Right lung (tissue), 5 donors: ENCODE data around the gene GALNT17. TPM values are rescaled to one million over a fixed set of nuclear protein-coding genes. Genes with fewer than 3 reads are reported as not detected.

Source experiments
- DNase-seq, 2 donors: peaks; one replicate each; pipeline ENCODE4 v3.0.0-alpha.2; 2013
- polyA plus RNA-seq, 5 donors: library from polyadenylated mRNA; unstranded; fragments of 120-200 nt; gene quantifications; one replicate each; pipeline versions ENCODE4 v1.2.1 to v1.2.3, GENCODE V29; 2013; ENCODE audit warnings: inconsistent platforms in 1 of 5, low replicate concordance in 1 of 5; ENCODE audit not compliant: insufficient read length in 5 of 5, insufficient read depth in 1 of 5

Gene GALNT17
- polyA plus RNA-seq, 5 donors: 5.9 to 22.2 (median 10.7) TPM

DNA sequence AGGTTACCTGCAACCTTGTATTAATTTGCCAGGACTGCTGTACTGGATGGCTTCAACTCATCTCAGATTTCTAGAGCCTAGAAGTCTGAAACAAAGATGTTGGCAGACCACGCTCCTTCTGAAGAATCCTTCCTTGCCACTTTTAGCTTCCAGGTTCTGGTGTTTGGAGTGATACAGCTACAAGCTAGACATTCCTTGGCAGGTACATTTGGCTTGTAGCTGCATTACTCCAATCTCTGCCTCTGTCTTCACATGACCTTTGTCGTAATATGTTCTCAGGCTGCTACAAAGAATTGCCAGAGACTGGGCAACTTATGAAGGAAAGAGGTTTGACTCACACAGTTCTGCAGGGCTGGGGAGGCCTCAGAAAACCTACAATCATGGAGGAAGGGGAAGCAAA, 146.3 kb downstream of the GALNT17 start:
- no peak for DNase-seq

DNA sequence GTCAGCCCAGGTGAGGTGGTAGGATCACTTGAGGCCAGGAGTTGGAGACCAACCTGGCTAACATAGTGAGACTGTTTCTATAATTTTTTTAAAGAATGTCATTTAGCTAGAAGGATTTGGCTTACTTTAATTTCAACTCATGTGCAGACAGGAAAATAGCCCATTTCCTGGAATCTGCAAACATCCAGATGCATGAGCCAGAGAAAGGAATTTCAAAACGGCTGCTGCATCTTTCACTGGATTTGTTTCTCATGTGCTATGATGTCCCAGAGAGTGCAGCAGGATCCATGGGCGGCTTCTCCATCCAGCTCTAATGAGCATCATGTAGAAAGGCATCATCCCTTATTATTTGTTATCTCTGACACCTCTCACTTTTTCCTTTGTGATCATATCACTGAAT, 149.3 kb downstream of the GALNT17 start:
- no peak for DNase-seq

DNA sequence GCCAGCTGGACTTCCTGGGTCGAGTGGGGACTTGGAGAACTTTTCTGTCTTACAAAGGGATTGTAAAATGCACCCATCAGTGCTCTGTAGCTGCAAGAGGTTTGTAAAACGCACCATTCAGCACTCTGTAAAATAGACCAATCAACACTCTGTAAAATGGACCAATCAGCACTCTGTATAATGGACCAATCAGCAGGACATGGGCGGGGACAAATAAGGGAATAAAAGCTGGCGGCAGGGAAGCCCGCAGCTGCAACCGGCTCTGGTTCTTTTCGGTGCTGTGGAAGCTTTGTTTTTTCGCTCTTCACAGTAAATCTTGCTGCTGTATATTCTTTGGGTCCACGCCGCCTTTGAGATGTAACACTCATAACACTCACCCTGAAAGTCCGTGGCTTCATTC, 151.9 kb downstream of the GALNT17 start:
- no peak for DNase-seq

DNA sequence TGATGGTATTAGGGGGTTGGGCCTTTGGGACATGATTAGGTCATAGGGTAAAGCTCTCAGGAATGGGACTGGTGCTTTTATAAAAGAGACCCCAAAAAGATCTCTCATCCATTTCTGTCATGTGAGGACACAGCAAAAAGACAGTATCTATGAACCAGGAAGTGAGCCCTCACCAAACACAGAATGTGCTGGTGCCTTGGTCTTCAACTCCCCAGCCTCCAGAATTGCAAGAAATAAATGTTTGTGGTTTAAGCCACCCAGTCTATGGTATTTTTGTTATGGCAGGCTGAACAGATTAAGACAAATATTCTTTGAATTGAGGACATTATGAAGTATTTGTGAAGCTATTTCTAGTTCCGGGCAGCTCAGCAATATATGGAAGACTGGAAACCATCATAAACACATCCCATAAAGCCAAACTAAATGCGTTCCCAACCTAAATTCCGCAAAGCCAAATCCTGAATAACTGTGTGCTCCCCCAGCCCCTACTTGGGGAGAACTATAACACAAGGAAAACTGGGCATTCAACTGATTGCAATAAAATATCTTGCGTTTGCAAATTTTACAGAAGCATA, 153.7 kb downstream of the GALNT17 start:
- no peak for DNase-seq

DNA sequence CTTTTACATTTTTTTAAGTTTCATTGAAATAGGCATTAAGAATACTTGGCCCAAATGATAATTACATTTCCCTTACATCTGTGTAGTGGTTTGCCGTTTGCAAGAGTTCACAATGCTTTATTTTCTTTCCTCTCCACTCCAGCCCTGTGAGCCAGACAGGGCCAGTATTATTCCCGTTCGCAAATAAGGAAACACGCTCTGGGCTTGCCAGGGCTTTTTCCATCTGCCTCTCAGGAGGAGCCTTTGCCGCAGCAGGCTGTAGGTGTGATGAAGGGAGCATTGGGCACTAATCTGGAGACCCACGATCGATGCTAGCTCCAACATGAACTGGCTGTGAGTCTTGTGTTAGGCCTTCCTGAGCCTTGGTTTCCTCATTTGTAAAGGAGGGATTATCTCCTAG, 154.4 kb downstream of the GALNT17 start:
- no peak for DNase-seq

DNA sequence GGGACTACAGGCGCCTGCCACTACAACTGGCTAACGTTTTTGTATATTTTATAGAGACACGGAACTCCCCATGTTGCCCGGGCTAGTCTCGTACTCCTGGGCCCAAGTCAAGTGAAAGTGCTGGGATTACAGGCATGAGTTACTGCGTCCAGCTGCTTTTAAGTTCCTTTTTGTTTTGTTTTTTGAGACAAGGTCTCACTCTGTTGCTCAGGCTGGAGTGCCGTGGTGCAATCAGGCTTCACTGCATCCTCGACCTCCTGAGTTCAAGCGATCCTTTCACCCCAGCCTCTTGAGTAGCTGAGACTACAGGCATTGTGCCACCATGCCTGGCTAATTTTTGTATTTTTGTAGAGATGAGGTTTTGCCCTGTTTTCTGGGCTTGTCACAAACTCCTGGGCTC, 155.0 kb downstream of the GALNT17 start:
- no peak for DNase-seq

DNA sequence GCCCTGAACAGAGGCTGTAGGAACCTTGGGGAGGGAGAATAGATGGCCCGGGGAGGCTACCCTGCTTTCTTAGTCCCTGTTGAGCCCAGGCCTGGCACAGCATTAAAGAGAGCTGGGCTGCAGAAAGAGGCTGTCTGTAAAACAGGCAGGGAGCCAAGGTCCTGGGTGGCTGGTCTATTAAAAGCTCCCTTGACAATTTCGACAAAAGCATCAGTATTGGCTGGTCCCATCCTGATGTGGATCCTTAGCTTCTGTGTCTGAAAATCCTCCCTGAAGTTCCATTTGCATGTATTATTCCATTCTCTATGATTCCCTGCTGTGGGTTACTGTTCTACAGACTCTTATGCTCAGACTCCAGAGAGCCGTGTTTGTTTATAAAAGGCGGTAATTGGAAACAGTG, 158.5 kb downstream of the GALNT17 start:
- no peak for DNase-seq

DNA sequence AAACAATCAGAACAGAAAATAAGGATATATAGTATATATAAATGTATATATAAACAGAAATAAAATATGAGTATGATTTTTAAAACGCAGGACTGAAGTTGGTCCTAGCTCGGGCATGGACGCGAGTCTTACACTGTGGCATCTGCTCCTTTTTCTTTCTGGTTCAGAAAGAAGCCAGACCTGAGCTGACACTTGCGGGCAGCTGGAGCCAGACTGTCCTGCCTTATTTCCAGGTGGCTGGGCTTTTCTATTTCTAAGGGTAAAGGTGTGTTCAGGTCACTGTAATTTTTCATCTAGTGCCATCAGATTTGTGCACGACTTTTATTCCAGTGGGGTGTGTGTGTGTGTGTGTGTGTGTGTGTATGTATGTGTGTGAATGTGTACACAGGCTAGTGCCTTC, 166.4 kb downstream of the GALNT17 start:
- no peak for DNase-seq

DNA sequence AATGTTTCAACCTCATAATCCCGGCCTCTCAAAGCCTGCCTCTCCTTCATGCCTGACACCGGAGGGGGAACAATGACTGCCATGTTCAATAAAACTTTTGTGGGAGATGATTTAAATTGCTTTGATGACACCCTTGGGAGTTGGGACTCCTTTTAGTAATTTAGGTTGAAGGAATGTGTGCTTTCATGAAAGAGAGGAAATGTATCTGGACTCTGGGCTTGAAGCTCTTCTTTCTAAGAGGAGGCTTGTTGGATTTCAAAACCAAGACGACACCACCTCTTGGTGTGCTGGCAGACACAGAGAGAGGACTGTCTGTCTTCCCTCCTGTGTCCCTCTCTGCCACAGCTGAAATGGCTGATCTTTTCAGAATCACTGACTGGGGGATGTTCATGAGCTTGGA, 168.1 kb downstream of the GALNT17 start:
- no peak for DNase-seq

DNA sequence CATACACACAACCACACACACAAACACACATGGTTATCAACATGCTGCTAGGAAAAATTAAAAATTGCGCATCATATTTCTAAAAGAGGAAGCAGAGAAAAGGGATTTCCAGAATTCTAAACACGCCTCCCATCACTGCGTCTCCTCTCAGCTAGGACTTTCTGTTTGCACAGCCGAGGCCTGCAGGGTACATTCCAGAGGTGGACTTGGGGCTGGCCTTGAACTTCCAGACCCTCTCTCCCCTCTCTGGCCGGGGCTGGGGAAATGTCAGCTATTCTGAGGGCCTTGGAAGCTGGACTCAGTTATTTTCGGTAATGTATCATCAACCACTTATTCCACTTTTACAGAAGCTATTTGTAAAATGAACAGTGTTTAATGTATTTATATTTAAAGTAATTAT, 168.7 kb downstream of the GALNT17 start:
- no peak for DNase-seq

DNA sequence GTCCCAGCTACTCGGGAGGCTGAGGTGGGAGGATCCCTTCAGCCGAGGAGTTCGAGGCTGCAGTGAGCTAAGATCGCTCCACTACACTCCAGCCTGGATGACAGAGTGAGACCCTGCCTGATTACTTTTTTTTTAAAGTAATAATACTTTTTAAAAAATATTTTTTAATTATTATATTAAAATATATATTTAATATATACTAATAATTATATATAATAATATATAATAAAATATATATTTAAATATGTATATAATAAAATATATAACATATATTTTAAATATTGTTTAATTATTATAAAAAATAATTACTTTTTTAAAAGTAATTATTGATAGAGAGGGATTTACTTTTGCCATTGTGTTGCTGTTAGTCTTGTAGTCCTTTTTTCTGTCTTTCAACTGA, 169.2 kb downstream of the GALNT17 start:
- no peak for DNase-seq

DNA sequence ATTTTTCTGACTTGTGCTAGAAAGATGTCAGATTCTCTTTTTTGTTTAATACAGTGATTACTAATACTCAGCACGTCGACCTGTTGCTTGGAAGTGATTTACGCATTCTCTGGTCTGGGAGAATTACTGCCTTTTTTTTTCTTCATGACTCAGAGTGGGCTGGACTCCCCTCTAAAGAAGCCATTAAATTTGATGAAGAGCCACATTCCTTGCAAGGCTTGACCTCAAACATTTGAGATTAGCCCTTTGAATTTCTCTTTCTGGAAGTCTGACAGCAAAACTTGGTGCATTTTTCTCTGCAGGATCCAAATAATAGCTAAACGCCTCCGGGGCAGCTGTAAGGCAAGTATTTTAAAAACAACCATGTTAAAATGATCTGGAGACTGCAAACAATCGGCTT, 171.6 kb downstream of the GALNT17 start:
- no peak for DNase-seq

DNA sequence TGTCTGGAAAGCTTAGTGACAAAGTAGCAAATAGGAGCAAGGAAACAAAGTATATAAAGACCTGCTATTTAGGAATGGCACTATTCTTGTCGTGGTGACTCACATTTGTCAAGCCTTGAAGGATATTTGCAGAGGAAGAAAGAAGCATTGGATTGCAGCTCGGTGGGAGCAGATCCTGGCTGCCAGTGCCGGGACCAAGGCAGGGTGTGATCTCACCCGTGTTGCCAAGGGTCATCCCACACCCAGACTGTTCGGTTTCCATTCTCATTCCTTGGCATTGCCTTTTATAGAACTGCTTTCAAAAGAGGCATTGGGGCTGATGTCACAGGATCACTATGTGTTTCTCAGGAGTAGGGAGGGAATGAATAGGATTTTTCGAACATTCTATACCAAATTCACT, 176.2 kb downstream of the GALNT17 start:
- no peak for DNase-seq

DNA sequence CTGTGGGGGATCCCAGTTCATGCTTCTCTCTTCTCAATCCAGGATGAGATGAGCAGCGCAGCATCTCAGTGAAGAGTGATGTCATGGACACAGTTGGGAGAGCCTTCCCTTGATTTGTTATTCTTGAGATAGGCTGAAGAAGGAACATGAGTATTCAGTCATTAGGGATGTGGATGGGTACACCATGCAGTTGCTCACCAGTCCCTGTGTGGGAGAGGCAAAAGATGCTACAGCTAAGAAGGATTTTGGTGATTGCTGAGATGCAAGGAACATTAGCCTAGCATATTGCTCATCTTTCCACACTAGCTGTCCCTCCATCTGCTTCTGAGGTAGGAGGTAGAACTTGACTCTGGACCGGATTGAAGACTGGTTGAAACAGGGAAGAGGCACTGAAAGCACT, 179.6 kb downstream of the GALNT17 start:
- DNase-seq: no peak

DNA sequence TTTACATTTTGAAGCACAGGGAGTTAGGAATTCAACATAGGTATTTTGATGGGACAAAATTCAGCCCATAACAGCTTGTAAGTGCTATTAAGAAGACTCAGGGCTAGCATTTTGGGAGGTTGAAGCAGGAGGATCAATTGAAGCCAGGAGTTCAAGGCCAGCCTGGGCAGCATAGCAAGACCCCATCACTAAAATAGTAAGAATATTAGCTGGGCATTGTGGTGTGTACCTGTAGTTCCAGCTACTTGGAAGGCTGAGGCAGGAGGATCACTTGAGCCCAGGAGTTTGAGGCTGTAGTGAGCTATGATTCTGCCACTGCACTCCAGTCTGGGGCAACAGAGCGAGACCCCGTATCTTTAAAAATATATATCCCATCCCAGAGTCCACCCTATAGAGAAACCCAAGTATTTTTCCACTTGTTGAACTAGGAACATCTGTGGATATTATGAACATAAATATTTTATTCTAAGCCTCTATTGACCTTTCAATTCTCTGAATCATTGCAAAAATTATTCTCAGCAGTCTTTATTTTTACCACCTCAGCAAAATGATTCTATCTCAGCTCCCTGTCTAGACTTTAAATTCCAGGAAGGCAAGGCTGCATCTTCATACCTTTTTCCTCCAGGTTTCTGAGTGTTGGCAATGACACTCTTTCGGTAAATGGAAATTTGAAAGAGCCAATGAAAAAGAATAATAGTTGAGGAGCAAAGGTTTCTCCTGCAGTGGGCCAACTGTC, 181.0 kb downstream of the GALNT17 start:
- no peak for DNase-seq

DNA sequence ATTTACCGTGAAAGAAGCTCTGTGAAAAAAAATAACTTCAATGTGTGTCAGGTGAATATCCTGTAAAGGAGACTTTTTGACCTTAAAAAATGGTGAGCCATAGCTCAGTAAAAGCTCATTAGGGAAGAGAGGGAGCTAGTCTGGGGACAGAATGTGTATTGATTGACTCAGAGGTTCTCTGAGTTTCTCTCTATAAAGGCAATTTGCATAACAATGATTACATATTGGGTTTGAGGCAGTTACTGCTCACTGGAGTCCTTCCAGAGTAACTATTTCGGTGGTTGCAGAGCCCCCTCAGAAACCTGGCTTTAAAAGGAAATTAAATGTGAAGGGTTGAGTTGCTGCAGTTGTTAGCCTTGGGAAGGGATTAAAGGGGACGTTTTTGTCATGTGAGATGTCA, 181.6 kb downstream of the GALNT17 start:
- DNase-seq: no peak

DNA sequence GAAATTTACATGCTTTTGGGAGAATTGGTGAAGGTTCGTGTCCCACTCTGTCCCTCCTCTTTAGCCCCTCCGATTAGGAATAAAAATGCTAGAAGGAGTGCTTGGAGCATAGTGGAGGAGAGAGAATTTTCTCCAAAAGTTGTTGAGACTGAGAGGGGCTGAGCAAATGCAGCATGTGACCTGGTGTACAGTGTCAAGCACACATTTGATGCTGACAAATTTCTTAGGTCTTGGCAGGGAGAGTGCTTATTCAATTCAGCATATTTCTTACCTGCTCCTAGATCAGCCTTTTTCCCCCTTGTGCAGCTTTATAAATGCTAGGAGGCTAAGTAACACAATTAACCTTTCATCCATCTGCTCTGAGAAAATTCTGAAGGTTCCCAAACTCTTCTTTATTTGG, 189.0 kb downstream of the GALNT17 start:
- no peak for DNase-seq

DNA sequence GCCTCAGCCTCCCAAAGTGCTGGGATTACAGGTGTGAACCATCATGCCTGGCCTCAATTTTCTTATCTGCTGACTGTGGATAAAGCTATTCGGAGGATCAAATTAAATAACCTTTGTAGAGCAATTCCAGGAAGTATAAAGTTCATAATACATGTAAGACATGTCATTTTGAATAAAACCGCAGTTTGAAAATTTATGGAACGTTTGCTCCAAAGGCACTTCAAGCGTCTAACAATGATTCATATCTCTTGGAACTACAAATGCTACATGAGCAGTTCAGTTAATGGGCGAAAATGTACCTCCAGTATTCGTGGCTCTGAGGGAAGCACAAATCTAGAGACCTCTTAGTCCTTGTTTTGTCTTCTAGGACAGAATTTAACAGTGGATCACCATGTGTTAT, 190.3 kb downstream of the GALNT17 start:
- no peak for DNase-seq

DNA sequence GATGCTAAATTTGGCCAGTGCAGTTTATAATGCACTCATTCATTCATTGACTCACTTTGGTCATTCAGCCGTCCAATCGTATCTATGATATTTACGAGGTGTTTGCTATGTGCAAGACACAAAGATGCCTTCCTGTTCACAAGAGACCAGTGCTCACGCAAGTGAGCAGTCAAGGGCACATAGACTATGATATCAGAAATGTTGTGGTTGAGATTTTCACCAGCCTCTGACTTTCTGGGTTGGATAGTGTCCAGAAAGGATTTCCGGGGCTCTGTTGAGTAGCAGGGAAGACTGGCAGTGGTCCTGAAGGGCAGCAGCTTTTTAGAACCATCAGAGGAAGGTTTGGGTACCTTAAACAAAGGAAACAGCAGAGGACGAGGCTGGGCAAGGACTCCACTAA, 191.8 kb downstream of the GALNT17 start:
- DNase-seq: no peak

DNA sequence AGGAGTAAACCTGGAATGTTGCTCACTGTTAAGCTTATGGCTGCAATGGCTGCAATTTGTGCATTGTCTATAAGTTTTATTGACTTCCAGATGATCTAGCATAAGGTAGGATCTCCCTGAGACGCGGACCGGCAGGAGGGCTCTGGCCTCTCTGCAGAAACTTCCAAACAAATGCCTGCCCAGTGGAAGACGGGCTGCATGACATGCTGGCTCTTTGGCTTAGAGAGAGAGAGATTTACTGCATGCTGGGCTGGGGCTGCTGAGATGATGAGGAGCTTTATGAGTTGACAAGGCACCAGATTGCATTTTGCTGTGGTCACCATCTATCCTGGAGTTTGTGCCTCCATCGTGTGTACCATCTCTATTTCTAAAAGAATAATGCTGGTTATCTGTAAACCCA, 193.2 kb downstream of the GALNT17 start:
- no peak for DNase-seq

DNA sequence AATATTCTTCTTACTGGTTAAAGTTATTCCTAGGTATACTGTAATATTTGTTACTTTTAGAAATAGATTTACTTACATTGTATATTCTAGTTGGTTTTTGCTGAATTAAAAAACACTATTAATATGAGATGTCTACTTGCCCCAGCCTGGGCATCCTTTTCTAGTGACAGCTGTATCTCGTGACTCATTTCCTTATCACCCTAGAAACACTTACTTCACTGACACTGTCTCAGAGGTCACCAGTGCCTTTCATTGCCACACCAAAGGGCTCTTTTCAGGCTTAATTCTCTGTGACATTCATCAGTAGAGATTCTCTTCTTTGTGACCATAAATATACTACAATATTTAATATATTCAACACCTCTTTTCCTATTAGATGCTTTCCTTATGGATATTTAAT, 194.7 kb downstream of the GALNT17 start:
- no peak for DNase-seq

DNA sequence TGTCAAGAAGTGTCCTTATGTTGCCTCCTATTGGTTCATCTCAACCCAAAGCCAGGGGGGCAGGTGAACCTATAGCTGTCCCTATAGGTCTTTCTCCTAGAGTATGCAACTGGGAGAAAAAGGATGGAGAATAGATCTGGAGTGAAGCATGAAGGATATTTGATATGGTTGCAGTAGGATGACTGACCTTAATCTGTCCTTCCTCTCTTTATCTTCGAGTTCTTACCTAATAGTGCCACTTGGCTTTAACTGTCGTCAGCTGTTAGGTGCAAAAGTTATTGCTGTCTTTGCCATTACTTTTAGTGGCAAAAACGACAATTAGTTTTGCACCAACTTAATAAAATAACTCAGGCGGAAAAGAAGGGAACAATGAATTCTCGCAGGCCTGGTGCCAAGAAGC, 196.0 kb downstream of the GALNT17 start:
- no peak for DNase-seq

DNA sequence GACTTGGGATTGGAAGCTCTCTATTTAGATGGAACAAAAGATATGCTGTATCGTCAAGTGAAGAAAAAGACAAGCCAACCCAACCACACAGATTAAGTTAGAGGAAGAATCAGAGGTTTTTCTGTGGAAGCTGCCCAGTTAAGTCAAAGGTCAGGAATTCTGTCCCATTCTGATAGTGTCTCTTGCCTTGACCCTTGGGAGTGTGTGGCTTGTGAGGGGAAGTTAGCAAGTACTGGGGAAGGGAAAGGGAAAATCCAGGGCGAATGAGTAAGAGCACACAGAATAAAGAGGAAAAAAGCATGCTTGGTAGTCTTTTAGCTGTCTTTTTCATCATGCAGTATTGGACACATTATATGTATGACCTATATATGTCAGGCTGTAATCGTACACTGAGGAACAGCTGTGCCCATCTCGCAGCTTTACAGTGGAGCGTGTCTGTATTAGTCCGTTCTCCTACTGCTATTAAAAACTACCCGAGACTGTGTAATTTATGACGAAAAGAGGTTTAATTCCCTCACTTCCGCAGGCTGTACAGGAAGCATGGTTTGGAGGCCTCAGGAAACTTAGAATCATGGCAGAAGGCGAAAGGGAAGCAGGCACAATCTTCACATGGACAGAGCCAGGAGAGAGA, 197.2 kb downstream of the GALNT17 start:
- DNase-seq: no peak

DNA sequence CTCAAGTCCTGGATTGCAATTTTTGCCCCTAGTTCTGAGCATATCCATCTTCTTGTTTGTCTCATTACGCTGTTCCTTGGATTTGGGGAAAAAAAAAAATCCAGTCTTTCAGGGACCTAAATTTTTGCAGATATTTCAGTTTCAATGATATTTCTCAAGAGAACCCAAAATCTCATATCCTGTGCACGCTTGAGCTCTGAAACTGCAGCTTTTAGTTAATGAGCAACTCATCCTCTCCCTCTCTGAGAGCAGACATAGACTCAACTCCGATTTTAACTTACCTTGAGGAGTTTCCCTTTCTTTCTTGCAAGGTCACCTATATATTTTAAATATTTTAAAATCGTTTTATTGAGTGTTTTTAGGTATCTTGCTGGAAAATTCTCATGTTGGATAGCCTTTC, 200.3 kb downstream of the GALNT17 start:
- no peak for DNase-seq
